Neural cell (in vitro differentiated cells): ENCODE results near the gene KCNK15.

ENCODE experiments used
- CTCF ChIP-seq: fragments of 450-650 bp; IDR thresholded peaks from 2 replicates; pipeline ENCODE4 v1.5.1; 2014; ENCODE audit warnings: antibody characterized with exemption, mild to moderate bottlenecking, moderate library complexity; ENCODE audit not compliant: poor library complexity, severe bottlenecking
- EP300 ChIP-seq: fragments of 450-650 bp; conservative IDR thresholded peaks from 2 replicates; pipeline ENCODE4 v1.6.1; 2014; ENCODE audit warnings: antibody characterized with exemption, mild to moderate bottlenecking, moderate library complexity; ENCODE audit not compliant: poor library complexity, severe bottlenecking
- EZH2 ChIP-seq: fragments of 200-600, 300-800 bp; shearing (Covaris generic), sonication (generic); IDR thresholded peaks from 2 replicates; pipeline ENCODE4 v1.6.1; 2014; ENCODE audit warnings: antibody characterized with exemption, low read length, borderline replicate concordance, mild to moderate bottlenecking; ENCODE audit not compliant: insufficient read depth, poor library complexity, severe bottlenecking
- MXI1 ChIP-seq: fragments of 450-650 bp; conservative IDR thresholded peaks from 2 replicates; pipeline ENCODE4 v1.6.1; 2014; ENCODE audit warnings: antibody characterized with exemption, mild to moderate bottlenecking; ENCODE audit not compliant: poor library complexity, severe bottlenecking
- POLR2AphosphoS5 ChIP-seq: IDR thresholded peaks from 2 replicates; pipeline ENCODE4 v1.6.1; 2012
- RAD21 ChIP-seq: fragments of 450-650 bp; conservative IDR thresholded peaks from 2 replicates; pipeline ENCODE4 v1.6.1; 2014; ENCODE audit warnings: antibody characterized with exemption, mild to moderate bottlenecking, moderate library complexity
- REST ChIP-seq: IDR thresholded peaks from 2 replicates; pipeline ENCODE4 v1.6.1; 2012; ENCODE audit warnings: borderline replicate concordance
- SMC3 ChIP-seq: fragments of 450-650 bp; conservative IDR thresholded peaks from 2 replicates; pipeline ENCODE4 v1.6.1; 2014; ENCODE audit warnings: antibody characterized with exemption, mild to moderate bottlenecking, moderate library complexity; ENCODE audit not compliant: poor library complexity
- TAF1 ChIP-seq: IDR thresholded peaks from 2 replicates; pipeline ENCODE4 v1.6.1; 2012; ENCODE audit warnings: low read depth

- TF ChIP-seq POLR2AphosphoS5 (no peak), CTCF (no peak), EZH2 (no peak), RAD21 (no peak), EP300 (no peak), SMC3 (no peak), MXI1 (no peak), REST (no peak), TAF1 (no peak)
Measured at GRCh38 chr20:44769481-44769863, 23.8 kb downstream of the KCNK15 start.
